ENCODE results near the gene RACGAP1. TPM values are rescaled to one million over a fixed set of nuclear protein-coding genes. Genes with fewer than 3 reads are reported as not detected.

RACGAP1 gene
- polyA plus RNA-seq, 3 donors = 3.1 to 5.4 (median 3.6) TPM

DNA sequence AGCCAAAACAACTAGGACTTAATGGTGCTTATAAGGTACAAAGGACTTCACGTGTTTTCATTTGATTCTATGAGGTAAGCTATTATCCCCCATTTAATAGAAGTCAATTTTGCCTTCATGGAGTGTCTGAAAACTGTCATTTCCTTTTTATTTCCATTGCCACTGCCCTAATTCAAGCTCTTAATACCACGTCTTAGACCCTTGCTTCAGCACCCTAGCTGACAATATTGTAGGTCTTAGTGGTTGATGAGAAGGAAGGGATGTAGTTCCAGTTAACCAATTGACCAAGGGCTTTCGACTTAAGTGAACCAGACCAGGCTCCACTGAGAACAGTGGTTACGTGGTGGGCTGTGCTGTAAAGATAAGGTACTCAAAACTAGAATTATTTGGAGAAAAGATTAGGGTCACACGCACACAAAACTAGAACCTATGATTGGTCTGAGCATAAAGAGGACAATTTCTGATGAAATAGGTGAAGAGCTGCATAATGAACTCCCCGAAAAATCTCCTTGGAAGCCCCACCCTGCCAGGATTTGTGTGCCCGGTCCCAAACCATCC, 22.5 kb upstream of the RACGAP1 start:
- H3K27ac ChIP-seq (ENCODE audit: low read depth in 1 of 2, low read length in 2 of 2) = no peak overlapping the region
- 100% methylated on average over 1 of the region's 7 CpGs for WGBS (ENCODE audit: insufficient coverage)
- TF ChIP-seq, protein P1, sequence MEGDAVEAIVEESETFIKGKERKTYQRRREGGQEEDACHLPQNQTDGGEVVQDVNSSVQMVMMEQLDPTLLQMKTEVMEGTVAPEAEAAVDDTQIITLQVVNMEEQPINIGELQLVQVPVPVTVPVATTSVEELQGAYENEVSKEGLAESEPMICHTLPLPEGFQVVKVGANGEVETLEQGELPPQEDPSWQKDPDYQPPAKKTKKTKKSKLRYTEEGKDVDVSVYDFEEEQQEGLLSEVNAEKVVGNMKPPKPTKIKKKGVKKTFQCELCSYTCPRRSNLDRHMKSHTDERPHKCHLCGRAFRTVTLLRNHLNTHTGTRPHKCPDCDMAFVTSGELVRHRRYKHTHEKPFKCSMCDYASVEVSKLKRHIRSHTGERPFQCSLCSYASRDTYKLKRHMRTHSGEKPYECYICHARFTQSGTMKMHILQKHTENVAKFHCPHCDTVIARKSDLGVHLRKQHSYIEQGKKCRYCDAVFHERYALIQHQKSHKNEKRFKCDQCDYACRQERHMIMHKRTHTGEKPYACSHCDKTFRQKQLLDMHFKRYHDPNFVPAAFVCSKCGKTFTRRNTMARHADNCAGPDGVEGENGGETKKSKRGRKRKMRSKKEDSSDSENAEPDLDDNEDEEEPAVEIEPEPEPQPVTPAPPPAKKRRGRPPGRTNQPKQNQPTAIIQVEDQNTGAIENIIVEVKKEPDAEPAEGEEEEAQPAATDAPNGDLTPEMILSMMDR (IDR thresholded peaks at IDR 0.05) = no peak
- peaks cover 0 to 2% of the 10 kb centered on the region in 2 donors for H3K36me3 Mint-ChIP-seq
- H2AFZ ChIP-seq (ENCODE audit: insufficient read depth, low read depth, low read length, poor library complexity, severe bottlenecking) = no peak overlapping the region
- peaks cover 0 to 4% (median 0%) of the 10 kb centered on the region in 7 donors for H3K9me3 Mint-ChIP-seq
- no peak for DNase-seq
- H3K36me3 ChIP-seq (replicated peaks in 1 of 2; ENCODE audit: control insufficient read depth in 1 of 2, insufficient read depth in 2 of 2, low read length in 2 of 2) = no peaks in the 10 kb centered on the region
- H3K79me2 ChIP-seq (ENCODE audit: insufficient read depth, low read length) = no peaks in the 10 kb centered on the region
- H3K9ac ChIP-seq (ENCODE audit: insufficient read depth, low read length, poor library complexity, severe bottlenecking) = no peak overlapping the region
- H3K27me3 ChIP-seq (ENCODE audit: control insufficient read depth in 2 of 2, insufficient read depth in 2 of 2, low read length in 2 of 2) = no peaks in the 10 kb centered on the region
- H3K27me3 Mint-ChIP-seq (ENCODE audit: low read depth in 3 of 3) = peaks cover 2 to 9% (median 8%) of the 10 kb centered on the region in 3 donors
- no peak overlapping the region for H3K4me3 ChIP-seq (replicated peaks in 1 of 3; ENCODE audit: low read depth in 2 of 3, low read length in 3 of 3)
- intact Hi-C loops (cut with micrococcal nuclease) = no loop called here
- peaks cover 34% of the 10 kb centered on the region for H3K4me1 Mint-ChIP-seq
- H3K4me3 Mint-ChIP-seq = no peak overlapping the region
- H3K27ac Mint-ChIP-seq = no peak overlapping the region
- no peaks in the 10 kb centered on the region for H4K20me1 ChIP-seq (ENCODE audit: insufficient read depth, low read length)
- H3K4me2 ChIP-seq (replicated peaks; ENCODE audit: extremely low read depth, low read length, poor library complexity, severe bottlenecking) = no peak overlapping the region
- H3K4me1 ChIP-seq (ENCODE audit: control insufficient read depth in 1 of 2, insufficient read depth in 2 of 2, low read length in 2 of 2) = peaks cover 25 to 31% of the 10 kb centered on the region in 2 donors
- H3K9me3 ChIP-seq (replicated peaks in 1 of 2; ENCODE audit: control insufficient read depth in 1 of 2, insufficient read depth in 1 of 2, low read length in 2 of 2) = no peaks in the 10 kb centered on the region

DNA sequence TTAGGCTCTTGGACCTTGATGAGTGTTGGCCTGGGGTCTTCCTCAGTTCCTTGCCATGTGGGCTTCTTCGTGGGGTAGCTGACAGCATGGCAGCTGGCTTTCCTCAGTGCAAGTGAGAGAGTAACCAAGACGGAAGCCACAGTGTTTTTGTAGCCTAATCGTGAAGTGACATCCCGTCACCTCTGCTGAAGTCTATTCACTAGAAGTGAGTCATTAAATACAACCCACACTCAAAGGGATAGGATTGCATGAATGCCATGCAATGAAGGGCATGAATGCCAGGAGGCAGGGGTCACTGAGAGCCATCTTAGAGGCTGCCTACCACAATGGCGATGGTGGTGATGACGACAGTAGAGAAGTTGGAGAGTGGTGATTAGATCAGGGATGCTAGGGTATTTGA, 18.6 kb upstream of the RACGAP1 start:
- H3K27me3 Mint-ChIP-seq (ENCODE audit: low read depth in 3 of 3) = peaks cover 2 to 21% (median 12%) of the 10 kb centered on the region in 3 donors
- no peaks in the 10 kb centered on the region for H3K27me3 ChIP-seq (ENCODE audit: control insufficient read depth in 2 of 2, insufficient read depth in 2 of 2, low read length in 2 of 2)
- H3K27ac Mint-ChIP-seq = no peak overlapping the region
- TF ChIP-seq, protein P1 (IDR thresholded peaks at IDR 0.05) = no peak
- H3K4me1 ChIP-seq (ENCODE audit: control insufficient read depth in 1 of 2, insufficient read depth in 2 of 2, low read length in 2 of 2) = no peaks in the 10 kb centered on the region
- H3K27ac ChIP-seq (ENCODE audit: low read depth in 1 of 2, low read length in 2 of 2) = no peak overlapping the region
- no peak overlapping the region for H3K4me2 ChIP-seq (replicated peaks; ENCODE audit: extremely low read depth, low read length, poor library complexity, severe bottlenecking)
- H3K4me3 Mint-ChIP-seq = no peak overlapping the region
- H3K9ac ChIP-seq (ENCODE audit: insufficient read depth, low read length, poor library complexity, severe bottlenecking) = no peak overlapping the region
- H3K4me1 Mint-ChIP-seq = peaks cover 13% of the 10 kb centered on the region
- intact Hi-C loops (cut with micrococcal nuclease) = no loop called here
- peaks cover 0 to 2% (median 0%) of the 10 kb centered on the region in 7 donors for H3K9me3 Mint-ChIP-seq
- no peaks in the 10 kb centered on the region for H3K36me3 Mint-ChIP-seq
- H3K9me3 ChIP-seq (replicated peaks in 1 of 2; ENCODE audit: control insufficient read depth in 1 of 2, insufficient read depth in 1 of 2, low read length in 2 of 2) = no peaks in the 10 kb centered on the region
- no peaks in the 10 kb centered on the region for H3K36me3 ChIP-seq (replicated peaks in 1 of 2; ENCODE audit: control insufficient read depth in 1 of 2, insufficient read depth in 2 of 2, low read length in 2 of 2)
- no peak overlapping the region for H2AFZ ChIP-seq (ENCODE audit: insufficient read depth, low read depth, low read length, poor library complexity, severe bottlenecking)
- no peak for DNase-seq
- no peak overlapping the region for H3K4me3 ChIP-seq (replicated peaks in 1 of 3; ENCODE audit: low read depth in 2 of 3, low read length in 3 of 3)
- H3K79me2 ChIP-seq (ENCODE audit: insufficient read depth, low read length) = no peaks in the 10 kb centered on the region
- no peaks in the 10 kb centered on the region for H4K20me1 ChIP-seq (ENCODE audit: insufficient read depth, low read length)
- WGBS (ENCODE audit: insufficient coverage) = 87% methylated on average over 4 of the region's 6 CpGs

Measured in CD14-positive monocyte (primary cell).